ENCODE measurements around the gene ARID5B.

Gene ARID5B

DNA sequence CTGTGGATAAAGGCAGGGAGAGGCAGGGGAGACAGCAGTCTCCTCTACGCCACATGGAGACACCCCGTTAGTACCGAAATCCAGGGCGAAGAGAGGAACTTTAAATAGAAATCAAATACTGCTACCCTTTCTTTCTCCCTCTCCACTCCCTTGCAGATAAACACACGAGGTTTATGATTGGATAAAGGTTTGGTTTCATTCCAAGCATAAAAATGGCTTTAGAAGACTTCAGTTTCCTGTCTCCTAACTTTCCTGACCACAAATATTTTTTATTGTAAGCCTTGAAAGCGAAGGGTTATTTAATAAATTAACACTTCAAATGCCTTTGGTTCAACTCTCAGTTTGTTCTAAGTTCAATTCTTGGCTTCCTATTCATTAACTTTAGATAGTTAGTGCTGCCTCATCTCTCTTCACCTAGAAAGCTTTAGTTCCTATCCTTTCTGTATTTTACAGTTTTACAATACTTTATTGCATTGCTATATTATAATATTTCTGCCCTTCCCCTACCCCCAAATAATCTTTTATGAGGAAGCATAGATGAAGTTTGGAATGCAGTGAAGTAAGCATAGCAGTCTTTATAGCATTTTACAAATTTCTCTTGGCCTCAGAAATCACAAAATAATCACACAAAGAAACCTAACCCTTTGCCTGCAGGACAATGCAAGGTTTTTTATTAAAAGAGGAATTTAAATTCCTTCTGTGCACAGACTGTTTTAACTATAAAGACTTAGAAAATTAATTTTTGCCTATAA, 31.5 kb upstream of the ARID5B start:
- Histone ChIP-seq H3K9ac (ENCODE audit: low read length) (no peak overlapping the region), H3K9me3 (ENCODE audit: low read length) (no peaks in the 10 kb centered on the region), H3K27ac (ENCODE audit: low read depth, low read length) (no peak overlapping the region), H3K4me3 (ENCODE audit: low read depth in 1 of 2, low read length in 2 of 2) (no peak overlapping the region), H3K4me1 (ENCODE audit: insufficient read depth, low read length) (peaks cover 12% of the 10 kb centered on the region), H3K36me3 (ENCODE audit: insufficient read depth, low read length) (no peaks in the 10 kb centered on the region), H3K27me3 (ENCODE audit: control insufficient read depth in 1 of 2, insufficient read depth in 2 of 2, low read length in 2 of 2) (no peaks in the 10 kb centered on the region)

DNA sequence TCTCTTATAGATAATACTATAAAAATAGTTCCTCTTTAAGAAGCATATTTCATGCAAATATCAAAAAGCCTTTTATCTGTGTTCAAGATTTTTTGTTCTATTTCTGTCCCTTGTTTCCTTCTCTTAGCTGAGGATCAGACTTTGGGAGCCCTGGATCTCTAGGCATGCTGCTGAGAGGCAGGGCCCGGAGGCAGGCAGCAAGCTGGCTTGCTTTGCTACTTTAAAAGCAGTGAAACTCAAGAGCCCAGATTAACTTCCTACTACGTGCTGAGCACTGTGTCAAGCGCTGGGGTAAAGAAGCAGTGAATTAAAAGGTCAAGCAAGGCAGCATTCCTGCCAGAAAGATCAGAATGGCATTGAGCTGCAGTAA, 31.0 kb upstream of the ARID5B start:
- H3K4me1 ChIP-seq (ENCODE audit: insufficient read depth, low read length), result peaks cover 12% of the 10 kb centered on the region
- H3K4me3 ChIP-seq (ENCODE audit: low read depth in 1 of 2, low read length in 2 of 2), result no peak overlapping the region
- no peaks in the 10 kb centered on the region for H3K36me3 ChIP-seq (ENCODE audit: insufficient read depth, low read length)
- no peak overlapping the region for H3K9ac ChIP-seq (ENCODE audit: low read length)
- no peaks in the 10 kb centered on the region for H3K27me3 ChIP-seq (ENCODE audit: control insufficient read depth in 1 of 2, insufficient read depth in 2 of 2, low read length in 2 of 2)
- no peak overlapping the region for H3K27ac ChIP-seq (ENCODE audit: low read depth, low read length)
- H3K9me3 ChIP-seq (ENCODE audit: low read length), result no peaks in the 10 kb centered on the region

DNA sequence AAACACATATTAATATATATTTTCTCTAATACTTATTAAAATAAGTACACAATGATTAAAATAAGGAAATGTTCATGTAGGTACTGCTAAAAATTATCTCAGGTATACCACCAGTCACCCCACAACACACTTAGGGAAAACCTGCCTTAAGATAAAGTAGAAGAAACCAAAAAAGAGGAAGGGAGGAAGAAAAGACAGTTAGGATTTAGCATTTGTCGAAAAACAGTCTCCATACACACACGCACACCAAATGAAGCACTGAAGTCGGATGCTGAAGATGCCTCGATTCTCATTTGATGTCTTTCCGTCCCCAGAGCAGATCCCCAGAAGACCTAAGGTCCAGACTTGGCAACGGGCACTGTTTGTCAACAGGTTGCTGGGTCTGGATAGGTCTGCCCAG, 30.0 kb upstream of the ARID5B start:
- no peak overlapping the region for H3K27ac ChIP-seq (ENCODE audit: low read depth, low read length)
- H3K4me3 ChIP-seq (ENCODE audit: low read depth in 1 of 2, low read length in 2 of 2), result no peak overlapping the region
- no peaks in the 10 kb centered on the region for H3K9me3 ChIP-seq (ENCODE audit: low read length)
- no peaks in the 10 kb centered on the region for H3K36me3 ChIP-seq (ENCODE audit: insufficient read depth, low read length)
- H3K9ac ChIP-seq (ENCODE audit: low read length), result no peak overlapping the region
- peaks cover 12% of the 10 kb centered on the region for H3K4me1 ChIP-seq (ENCODE audit: insufficient read depth, low read length)
- H3K27me3 ChIP-seq (ENCODE audit: control insufficient read depth in 1 of 2, insufficient read depth in 2 of 2, low read length in 2 of 2), result no peaks in the 10 kb centered on the region

DNA sequence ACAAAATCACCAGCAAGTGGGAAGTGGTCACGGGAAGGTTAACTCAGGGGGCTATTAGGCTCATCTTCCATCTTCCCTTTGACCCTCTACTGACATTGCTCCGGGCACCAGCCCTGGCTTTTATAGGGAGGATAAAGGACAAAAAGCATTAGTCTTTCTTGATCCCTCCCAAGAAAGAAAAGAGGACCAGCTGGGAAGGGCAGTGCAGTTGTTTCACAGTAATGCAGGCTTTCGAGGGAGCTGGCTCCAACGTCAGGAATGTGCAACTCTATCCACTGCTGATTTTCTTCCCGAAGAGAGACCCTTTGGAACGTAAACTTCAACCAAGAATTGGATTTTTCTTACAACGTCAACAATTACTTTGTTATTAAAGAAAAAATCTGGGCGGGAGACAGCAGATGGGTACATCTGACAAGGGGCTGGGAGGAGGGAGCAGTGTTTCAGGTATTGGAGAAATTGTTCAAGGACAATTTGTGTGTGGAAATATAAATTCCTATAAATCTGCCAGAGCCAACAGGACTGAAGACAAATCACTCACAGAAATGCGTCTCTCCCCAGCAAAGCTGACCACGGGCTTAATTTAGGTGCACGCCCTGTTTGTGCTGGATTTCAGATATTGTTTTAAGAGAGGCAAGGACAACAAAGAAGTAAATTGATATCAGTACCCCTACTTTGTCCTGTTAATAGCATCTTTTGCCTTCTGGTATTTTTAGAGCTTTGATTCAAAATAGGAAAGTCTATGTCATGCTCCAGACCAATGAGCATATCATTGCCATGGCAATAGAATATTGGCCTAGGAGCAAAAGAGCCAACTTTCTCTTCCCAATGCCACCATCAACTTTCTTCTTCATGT, 23.4 kb upstream of the ARID5B start:
- H3K4me1 ChIP-seq (ENCODE audit: insufficient read depth, low read length), result no peaks in the 10 kb centered on the region
- no peaks in the 10 kb centered on the region for H3K36me3 ChIP-seq (ENCODE audit: insufficient read depth, low read length)
- H3K9ac ChIP-seq (ENCODE audit: low read length), result no peak overlapping the region
- no peak overlapping the region for H3K4me3 ChIP-seq (ENCODE audit: low read depth in 1 of 2, low read length in 2 of 2)
- H3K9me3 ChIP-seq (ENCODE audit: low read length), result no peaks in the 10 kb centered on the region
- no peaks in the 10 kb centered on the region for H3K27me3 ChIP-seq (ENCODE audit: control insufficient read depth in 1 of 2, insufficient read depth in 2 of 2, low read length in 2 of 2)
- H3K27ac ChIP-seq (ENCODE audit: low read depth, low read length), result no peak overlapping the region

DNA sequence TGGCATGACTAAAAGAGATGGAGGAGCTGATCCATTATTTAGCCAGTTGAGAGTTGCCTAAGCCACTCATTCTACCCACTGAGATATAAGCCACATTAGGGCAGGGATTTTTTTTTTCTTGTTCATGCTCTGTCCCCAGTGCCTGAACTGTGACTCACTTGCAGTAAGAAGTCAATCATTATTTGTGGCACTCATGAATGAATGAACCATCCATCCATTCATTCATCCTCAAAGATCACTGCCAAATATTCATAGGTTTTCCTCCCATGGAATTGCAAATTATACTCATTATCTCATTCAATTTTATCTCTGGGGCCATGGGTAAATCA, 22.8 kb upstream of the ARID5B start:
- Histone ChIP-seq H3K4me1 (ENCODE audit: insufficient read depth, low read length) (no peaks in the 10 kb centered on the region), H3K9ac (ENCODE audit: low read length) (no peak overlapping the region)

DNA sequence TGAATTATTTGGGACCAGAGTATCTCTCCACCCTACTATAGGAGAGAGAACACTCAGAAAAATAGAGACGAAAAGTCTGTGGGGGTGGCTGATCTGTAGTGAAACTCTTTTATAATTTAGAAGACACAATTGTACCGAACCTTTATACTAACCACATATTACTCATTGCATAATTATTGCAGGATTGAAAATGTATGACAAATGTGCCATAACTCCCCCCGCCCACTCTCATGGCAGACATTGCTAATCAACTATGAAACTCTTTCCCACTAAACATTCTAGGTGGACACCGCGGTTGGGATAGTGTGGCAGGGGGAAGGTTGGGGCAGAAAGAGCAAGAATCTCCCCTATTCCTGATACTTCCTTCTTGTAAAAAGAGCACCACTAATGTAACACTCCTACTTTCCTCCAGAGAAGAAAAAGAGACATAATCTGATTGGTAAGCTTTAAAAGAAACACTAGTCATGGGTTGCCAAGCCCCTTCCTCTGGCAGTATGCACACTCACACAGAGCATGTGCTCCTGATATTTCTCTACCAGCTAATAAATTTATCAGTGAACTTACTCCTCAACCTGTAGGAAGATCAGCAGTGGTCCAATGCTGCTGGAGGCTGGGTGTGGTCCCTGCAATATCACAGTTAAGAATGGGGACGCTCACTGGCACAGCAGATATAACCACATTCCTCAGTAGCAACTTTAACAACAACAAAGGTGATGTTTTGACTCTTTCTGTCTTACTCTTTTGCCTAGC, 18.7 kb upstream of the ARID5B start:
- Histone ChIP-seq H3K4me3 (ENCODE audit: low read depth in 1 of 2, low read length in 2 of 2) (no peak overlapping the region), H3K27me3 (ENCODE audit: control insufficient read depth in 1 of 2, insufficient read depth in 2 of 2, low read length in 2 of 2) (no peaks in the 10 kb centered on the region), H3K4me1 (ENCODE audit: insufficient read depth, low read length) (no peaks in the 10 kb centered on the region), H3K9me3 (ENCODE audit: low read length) (no peaks in the 10 kb centered on the region), H3K36me3 (ENCODE audit: insufficient read depth, low read length) (no peaks in the 10 kb centered on the region), H3K9ac (ENCODE audit: low read length) (no peak overlapping the region), H3K27ac (ENCODE audit: low read depth, low read length) (no peak overlapping the region)

More for the DNA sequence above, 22.8 kb upstream of the ARID5B start:
- H3K27me3 ChIP-seq (ENCODE audit: control insufficient read depth in 1 of 2, insufficient read depth in 2 of 2, low read length in 2 of 2), result no peaks in the 10 kb centered on the region
- no peaks in the 10 kb centered on the region for H3K9me3 ChIP-seq (ENCODE audit: low read length)
- H3K36me3 ChIP-seq (ENCODE audit: insufficient read depth, low read length), result no peaks in the 10 kb centered on the region
- H3K4me3 ChIP-seq (ENCODE audit: low read depth in 1 of 2, low read length in 2 of 2), result no peak overlapping the region
- H3K27ac ChIP-seq (ENCODE audit: low read depth, low read length), result no peak overlapping the region

DNA sequence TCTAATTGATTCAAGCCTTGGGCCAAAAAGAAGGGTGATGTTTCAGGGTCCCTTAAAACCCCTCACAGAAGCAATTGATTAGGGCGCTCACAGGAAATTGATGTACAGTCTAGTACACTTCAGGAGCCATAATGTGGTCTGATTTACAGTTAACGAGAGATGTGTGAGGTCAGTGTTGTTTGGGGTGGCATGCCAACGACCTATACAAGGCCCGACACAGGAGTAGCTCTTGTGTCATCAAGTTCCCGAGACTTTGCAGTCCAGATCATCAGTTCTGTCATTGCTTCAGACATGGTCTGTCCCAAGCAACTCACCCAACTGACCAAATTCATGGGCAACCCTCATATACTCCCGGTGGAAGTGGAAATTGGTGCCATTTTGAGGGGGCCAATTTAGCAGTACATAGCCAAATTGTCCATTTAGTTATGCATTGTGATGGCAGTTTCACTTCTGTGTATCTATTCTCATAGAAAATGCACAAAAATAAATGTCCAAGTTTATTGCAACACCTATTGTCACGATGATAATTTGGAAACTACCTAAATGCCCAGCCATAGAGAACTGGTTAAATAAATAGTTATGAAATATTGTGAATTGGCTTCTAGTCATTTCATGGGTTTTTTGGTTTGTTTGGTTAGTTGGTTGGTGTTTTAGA, 18.0 kb upstream of the ARID5B start:
- Histone ChIP-seq H3K36me3 (ENCODE audit: insufficient read depth, low read length) (no peaks in the 10 kb centered on the region), H3K9me3 (ENCODE audit: low read length) (no peaks in the 10 kb centered on the region), H3K9ac (ENCODE audit: low read length) (no peak overlapping the region), H3K4me3 (ENCODE audit: low read depth in 1 of 2, low read length in 2 of 2) (no peak overlapping the region), H3K27me3 (ENCODE audit: control insufficient read depth in 1 of 2, insufficient read depth in 2 of 2, low read length in 2 of 2) (no peaks in the 10 kb centered on the region), H3K27ac (ENCODE audit: low read depth, low read length) (no peak overlapping the region), H3K4me1 (ENCODE audit: insufficient read depth, low read length) (no peaks in the 10 kb centered on the region)

DNA sequence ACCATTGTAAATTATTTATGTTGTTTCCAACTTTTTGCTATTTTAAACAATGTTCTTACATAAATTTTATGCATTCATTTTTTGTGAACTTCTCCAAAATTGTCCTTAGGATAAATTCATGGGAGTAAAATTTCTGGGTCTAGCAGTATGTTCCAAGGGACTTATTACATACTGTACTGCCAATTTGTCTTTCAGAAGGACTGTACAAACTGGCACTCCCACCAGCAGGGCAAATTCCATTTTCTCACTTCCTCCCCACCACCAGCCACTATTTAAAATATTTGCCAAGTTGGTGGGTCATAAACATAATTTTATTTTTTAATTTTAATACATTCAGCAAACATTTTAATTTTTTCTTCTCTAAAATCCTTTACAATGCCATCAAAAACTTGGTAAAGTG, 13.7 kb upstream of the ARID5B start:
- Histone ChIP-seq H3K4me1 (ENCODE audit: insufficient read depth, low read length) (no peaks in the 10 kb centered on the region), H3K9me3 (ENCODE audit: low read length) (no peaks in the 10 kb centered on the region), H3K4me3 (ENCODE audit: low read depth in 1 of 2, low read length in 2 of 2) (no peak overlapping the region), H3K36me3 (ENCODE audit: insufficient read depth, low read length) (no peaks in the 10 kb centered on the region), H3K9ac (ENCODE audit: low read length) (no peak overlapping the region), H3K27me3 (ENCODE audit: control insufficient read depth in 1 of 2, insufficient read depth in 2 of 2, low read length in 2 of 2) (no peaks in the 10 kb centered on the region), H3K27ac (ENCODE audit: low read depth, low read length) (no peak overlapping the region)

DNA sequence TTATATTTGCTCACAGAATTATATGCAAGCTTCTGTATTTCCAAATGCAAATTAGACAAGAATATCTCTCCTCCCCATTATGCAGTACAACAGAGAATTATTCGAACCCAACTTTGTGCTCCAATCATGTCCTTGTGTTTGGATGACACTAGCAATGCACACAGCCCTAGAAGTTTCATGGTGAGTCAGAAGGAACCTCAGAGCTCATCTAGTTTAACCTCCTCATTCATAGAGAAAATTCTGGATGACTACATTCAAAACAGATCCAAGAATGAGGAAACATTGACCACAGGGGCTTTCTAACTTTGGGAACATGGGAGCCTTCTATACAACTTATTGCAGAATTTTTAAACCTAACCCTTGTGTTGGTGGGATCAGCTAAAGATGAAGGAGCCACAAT, 12.8 kb upstream of the ARID5B start:
- no peaks in the 10 kb centered on the region for H3K9me3 ChIP-seq (ENCODE audit: low read length)

DNA sequence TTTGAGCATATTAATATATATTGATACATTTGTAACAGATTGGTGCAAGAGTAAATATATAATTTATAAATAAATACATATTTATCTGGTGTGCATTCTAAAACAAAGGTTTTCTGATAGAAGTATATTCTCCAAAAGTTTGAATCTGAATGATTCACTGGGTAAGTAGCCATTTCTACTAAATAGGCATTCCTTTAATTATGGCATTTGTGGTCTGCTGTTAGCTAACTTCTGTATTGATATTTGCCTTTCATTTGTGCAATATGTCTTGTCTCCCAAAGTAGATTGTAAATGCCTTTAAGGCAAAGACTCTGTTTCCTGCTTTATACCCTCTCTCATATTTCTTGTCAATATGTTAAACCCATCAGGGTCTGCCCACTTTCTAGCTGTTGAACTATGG, 11.1 kb upstream of the ARID5B start:
- H3K9me3 ChIP-seq (ENCODE audit: low read length), result no peaks in the 10 kb centered on the region
- no peak overlapping the region for H3K27ac ChIP-seq (ENCODE audit: low read depth, low read length)
- H3K36me3 ChIP-seq (ENCODE audit: insufficient read depth, low read length), result no peaks in the 10 kb centered on the region
- no peak overlapping the region for H3K4me3 ChIP-seq (ENCODE audit: low read depth in 1 of 2, low read length in 2 of 2)
- H3K27me3 ChIP-seq (ENCODE audit: control insufficient read depth in 1 of 2, insufficient read depth in 2 of 2, low read length in 2 of 2), result no peaks in the 10 kb centered on the region
- H3K4me1 ChIP-seq (ENCODE audit: insufficient read depth, low read length), result no peaks in the 10 kb centered on the region
- no peak overlapping the region for H3K9ac ChIP-seq (ENCODE audit: low read length)

More for the DNA sequence above, 12.8 kb upstream of the ARID5B start:
- Histone ChIP-seq H3K4me1 (ENCODE audit: insufficient read depth, low read length) (no peaks in the 10 kb centered on the region), H3K27me3 (ENCODE audit: control insufficient read depth in 1 of 2, insufficient read depth in 2 of 2, low read length in 2 of 2) (no peaks in the 10 kb centered on the region), H3K36me3 (ENCODE audit: insufficient read depth, low read length) (no peaks in the 10 kb centered on the region), H3K4me3 (ENCODE audit: low read depth in 1 of 2, low read length in 2 of 2) (no peak overlapping the region), H3K27ac (ENCODE audit: low read depth, low read length) (no peak overlapping the region), H3K9ac (ENCODE audit: low read length) (no peak overlapping the region)

DNA sequence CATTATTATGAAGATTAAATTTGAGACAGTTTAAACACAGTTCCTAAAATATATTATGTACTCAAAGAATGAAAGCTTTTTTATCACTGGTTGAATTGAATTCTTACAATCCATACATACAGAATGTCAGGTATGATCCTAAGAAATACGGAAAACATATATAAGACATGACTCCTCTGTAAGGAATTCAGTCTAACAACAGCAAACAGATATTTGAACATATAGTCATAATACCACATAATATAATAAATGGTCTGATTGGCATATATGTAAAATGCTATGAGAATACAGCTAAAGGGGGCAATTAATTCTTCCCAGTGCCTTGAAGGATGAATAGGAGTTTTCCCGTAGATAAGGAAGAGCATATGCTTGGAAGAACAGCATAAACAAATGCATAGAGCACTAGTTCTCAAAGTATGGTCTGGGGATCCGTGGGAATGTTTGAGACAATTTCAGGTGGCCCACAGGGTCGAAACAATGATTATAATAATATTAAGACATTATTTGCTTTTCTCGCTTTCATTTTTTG, 10.6 kb upstream of the ARID5B start:
- no peaks in the 10 kb centered on the region for H3K36me3 ChIP-seq (ENCODE audit: insufficient read depth, low read length)
- no peaks in the 10 kb centered on the region for H3K4me1 ChIP-seq (ENCODE audit: insufficient read depth, low read length)
- no peak overlapping the region for H3K9ac ChIP-seq (ENCODE audit: low read length)
- no peak overlapping the region for H3K27ac ChIP-seq (ENCODE audit: low read depth, low read length)
- H3K27me3 ChIP-seq (ENCODE audit: control insufficient read depth in 1 of 2, insufficient read depth in 2 of 2, low read length in 2 of 2), result no peaks in the 10 kb centered on the region
- no peak overlapping the region for H3K4me3 ChIP-seq (ENCODE audit: low read depth in 1 of 2, low read length in 2 of 2)
- H3K9me3 ChIP-seq (ENCODE audit: low read length), result no peaks in the 10 kb centered on the region
